LNCaP clone FGC (cell line): ENCODE data around the gene ACR.

ENCODE experiments used
- DNase-seq: peaks from one replicate; pipeline ENCODE4 v3.0.0-alpha.2; 2011; ENCODE audit warnings: low read depth
- H3K4me3 ChIP-seq: 2 replicates; pipeline ENCODE4 v1.5.1; 2011; ENCODE audit warnings: mild to moderate bottlenecking, low read depth, low read length, control low read depth
- CTCF ChIP-seq: IDR thresholded peaks from 2 replicates; pipeline ENCODE4 v1.5.1; 2012; ENCODE audit warnings: mild to moderate bottlenecking; ENCODE audit not compliant: control insufficient read depth, insufficient read depth; ENCODE audit errors: extremely low read depth

The ACR gene

GRCh38 chr22:50717709-50718351 lies 20.2 kb upstream of the ACR start:
- no peak overlapping the region for H3K4me3 ChIP-seq
- no peak for DNase-seq
- no peak for TF ChIP-seq CTCF

GRCh38 chr22:50718352-50718709 lies 19.7 kb upstream of the ACR start:
- no peak for DNase-seq
- H3K4me3 ChIP-seq: no peak overlapping the region
- no peak for TF ChIP-seq CTCF

GRCh38 chr22:50719814-50720300 lies 18.1 kb upstream of the ACR start:
- no peak for DNase-seq
- TF ChIP-seq CTCF: no peak
- no peak overlapping the region for H3K4me3 ChIP-seq

GRCh38 chr22:50720301-50721256 lies 17.4 kb upstream of the ACR start:
- TF ChIP-seq CTCF: no peak
- no peak for DNase-seq
- no peak overlapping the region for H3K4me3 ChIP-seq

- DNase-seq: no peak
- no peak for TF ChIP-seq CTCF
- H3K4me3 ChIP-seq: no peak overlapping the region
Observed at GRCh38 chr22:50721257-50721844, 16.7 kb upstream of the ACR start.

- TF ChIP-seq CTCF: no peak
- DNase-seq: no peak
Observed at GRCh38 chr22:50722048-50722701, 15.8 kb upstream of the ACR start.

More at GRCh38 chr22:50722048-50722701, 15.8 kb upstream of the ACR start:
- no peak overlapping the region for H3K4me3 ChIP-seq
